ENCODE results near the gene TMEM218.
"Not testable (repeated sequence)": the region's sequence is repeated elsewhere in the genome, so short reads cannot be mapped to it uniquely, and the experiment has no call there.

Gene TMEM218

GRCh38 chr11:125093502-125093901 is 17.9 kb downstream of the TMEM218 start:
- DNase-seq (ENCODE audit: low read depth, low spot score), result no peak
- in situ Hi-C loops (cut with HindIII; ENCODE audit: low sequenced_read_pairs), result no loop called here
- no peak for TF ChIP-seq CTCF (IDR thresholded peaks at IDR 0.05; ENCODE audit: low read depth, low read length)

GRCh38 chr11:125092669-125093068 is 18.8 kb downstream of the TMEM218 start:
- in situ Hi-C loops (cut with HindIII; ENCODE audit: low sequenced_read_pairs), result no loop called here
- no peak overlapping the region for H3K4me3 ChIP-seq (ENCODE audit: low read depth, low read length)
- DNase-seq (ENCODE audit: low read depth, low spot score), result no peak

More at GRCh38 chr11:125093502-125093901, 17.9 kb downstream of the TMEM218 start:
- no peak overlapping the region for H3K4me3 ChIP-seq (ENCODE audit: low read depth, low read length)

GRCh38 chr11:125091877-125092664 is 19.4 kb downstream of the TMEM218 start:
- TF ChIP-seq CTCF (IDR thresholded peaks at IDR 0.05; ENCODE audit: low read depth, low read length), result no peak
- no peak overlapping the region for H3K4me3 ChIP-seq (ENCODE audit: low read depth, low read length)
- in situ Hi-C loops (cut with HindIII; ENCODE audit: low sequenced_read_pairs), result no loop called here

More at GRCh38 chr11:125092669-125093068, 18.8 kb downstream of the TMEM218 start:
- TF ChIP-seq CTCF (IDR thresholded peaks at IDR 0.05; ENCODE audit: low read depth, low read length), result no peak

GRCh38 chr11:125091247-125091876 is 20.1 kb downstream of the TMEM218 start:
- TF ChIP-seq CTCF (IDR thresholded peaks at IDR 0.05; ENCODE audit: low read depth, low read length), result peak; percentile 67
- DNase-seq (ENCODE audit: low read depth, low spot score), result peak; percentile 83
- H3K4me3 ChIP-seq (ENCODE audit: low read depth, low read length), result no peak overlapping the region
- in situ Hi-C loops (cut with HindIII; ENCODE audit: low sequenced_read_pairs), result no loop called here

More at GRCh38 chr11:125091877-125092664, 19.4 kb downstream of the TMEM218 start:
- DNase-seq (ENCODE audit: low read depth, low spot score), result no peak

GRCh38 chr11:125090816-125091215 is 20.6 kb downstream of the TMEM218 start:
- no peak for TF ChIP-seq CTCF (IDR thresholded peaks at IDR 0.05; ENCODE audit: low read depth, low read length)
- no peak for DNase-seq (ENCODE audit: low read depth, low spot score)
- H3K4me3 ChIP-seq (ENCODE audit: low read depth, low read length), result no peak overlapping the region
- in situ Hi-C loops (cut with HindIII; ENCODE audit: low sequenced_read_pairs), result no loop called here

- H3K4me3 ChIP-seq (ENCODE audit: low read depth, low read length); in situ Hi-C loops (cut with HindIII; ENCODE audit: low sequenced_read_pairs); DNase-seq (ENCODE audit: low read depth, low spot score): not testable (repeated sequence)
These were observed 21.3 kb downstream of the TMEM218 start for GRCh38 chr11:125090151-125090550.

GRCh38 chr11:125089481-125089880 is 21.9 kb downstream of the TMEM218 start:
- in situ Hi-C loops (cut with HindIII; ENCODE audit: low sequenced_read_pairs); DNase-seq (ENCODE audit: low read depth, low spot score); H3K4me3 ChIP-seq (ENCODE audit: low read depth, low read length): not testable (repeated sequence)
